Endodermal cell (in vitro differentiated cells): Measurements from ENCODE around the gene ZNF548. TPM values are rescaled to one million over a fixed set of nuclear protein-coding genes. Genes with fewer than 3 reads are reported as not detected.
"Not testable (repeated sequence)": the region's sequence is repeated elsewhere in the genome, so short reads cannot be mapped to it uniquely, and the experiment has no call there.

Experiments
- DNase-seq: peaks from one replicate; pipeline ENCODE4 v3.0.0-alpha.2; 2017
- H3K27ac ChIP-seq: 2 replicates; pipeline ENCODE4 v1.5.1; 2013; ENCODE audit warnings: mild to moderate bottlenecking, low read depth, low read length, moderate library complexity
- H3K27me3 ChIP-seq: 2 replicates; pipeline ENCODE4 v1.6.1; 2013; ENCODE audit warnings: mild to moderate bottlenecking, low read length, moderate library complexity; ENCODE audit not compliant: insufficient read depth, control insufficient read depth, poor library complexity, severe bottlenecking
- H3K36me3 ChIP-seq: 2 replicates; pipeline ENCODE4 v1.7.0; 2013; ENCODE audit warnings: mild to moderate bottlenecking, low read length, moderate library complexity; ENCODE audit not compliant: control insufficient read depth, insufficient read depth
- H3K4me1 ChIP-seq: one replicate; pipeline ENCODE4 v1.7.0; 2013; ENCODE audit warnings: low read length; ENCODE audit not compliant: control insufficient read depth, insufficient read depth
- H3K4me3 ChIP-seq: 2 replicates; pipeline ENCODE4 v1.5.1; 2013; ENCODE audit warnings: mild to moderate bottlenecking, low read length, moderate library complexity
- H3K9ac ChIP-seq: 2 replicates; pipeline ENCODE4 v1.6.1; 2013; ENCODE audit warnings: mild to moderate bottlenecking, low read length, moderate library complexity; ENCODE audit not compliant: poor library complexity, severe bottlenecking; ENCODE audit errors: extremely low read depth
- H3K9me3 ChIP-seq: 2 replicates; pipeline ENCODE4 v1.6.1; 2013; ENCODE audit warnings: mild to moderate bottlenecking, low read length, moderate library complexity; ENCODE audit not compliant: control insufficient read depth
- H3K27ac Mint-ChIP-seq: 2 replicates; pipeline ENCODE4 v1.8.0; 2020; ENCODE audit warnings: mixed read lengths
- H3K27me3 Mint-ChIP-seq: 2 replicates; pipeline ENCODE4 v1.8.0; 2021; ENCODE audit warnings: mild to moderate bottlenecking, mixed read lengths; ENCODE audit not compliant: insufficient read depth
- H3K36me3 Mint-ChIP-seq: 2 replicates; pipeline ENCODE4 v1.8.0; 2020; ENCODE audit warnings: low read depth, mixed read lengths
- H3K4me1 Mint-ChIP-seq: 2 replicates; pipeline ENCODE4 v1.8.0; 2020; ENCODE audit warnings: mixed read lengths
- H3K4me3 Mint-ChIP-seq: 2 replicates; pipeline ENCODE4 v1.8.0; 2020; ENCODE audit warnings: mild to moderate bottlenecking, moderate library complexity, mixed read lengths
- H3K9me3 Mint-ChIP-seq: 2 replicates; pipeline ENCODE4 v1.8.0; 2020; ENCODE audit warnings: mild to moderate bottlenecking, mixed read lengths
- CTCF ChIP-seq: fragments of 200-600 bp; sonication (generic); conservative IDR thresholded peaks from 2 replicates; pipeline ENCODE4 v1.5.0; 2021; ENCODE audit warnings: antibody characterized with exemption, mild to moderate bottlenecking
- WGBS, 2 experiments: methylation state at CpG; one replicate each; pipeline versions ENCODE4 v1.1.5 to v1.1.7; 2013; ENCODE audit warnings: missing lambda C conversion rate in 2 of 2, mixed read lengths in 1 of 2; ENCODE audit not compliant: insufficient coverage in 1 of 2, insufficient read length in 1 of 2; 5-methylcytosine and 5-hydroxymethylcytosine counted together
- total RNA-seq, 2 donors: library from RNA; stranded (reverse); fragmentation: NEBNext Ultra II Directional in 1 of 2; extraction: Animal tissue kit (Norgen Biotek cat#: 25700) in 1 of 2; gene quantifications; 2 replicates in 1 of 2; 3 replicates in 1 of 2; pipeline ENCODE4 v1.2.1, GENCODE V29; 2021

Gene ZNF548
- total RNA-seq, 2 donors from 2014 or later, result 15.2 to 15.5 TPM

GRCh38 chr19:57374179-57374578 lies 15.5 kb upstream of the ZNF548 start:
- TF ChIP-seq CTCF, result no peak
- Histone ChIP-seq H3K27ac (no peak overlapping the region), H3K27me3 (no peaks in the 10 kb centered on the region), H3K9me3 (peaks cover 54% of the 10 kb centered on the region), H3K4me1 (no peaks in the 10 kb centered on the region), H3K9ac (no peak overlapping the region), H3K36me3 (peaks cover 51% of the 10 kb centered on the region), H3K4me3 (peak overlapping the region; percentile 23)
- no peak overlapping the region for H3K27ac Mint-ChIP-seq
- H3K9me3 Mint-ChIP-seq, result peaks cover 68% of the 10 kb centered on the region
- H3K4me3 Mint-ChIP-seq, result no peak overlapping the region
- H3K27me3 Mint-ChIP-seq, result no peaks in the 10 kb centered on the region
- no peak for DNase-seq
- WGBS, 2 experiments, result 91 to 93% methylated on average over 4 to 6 of the region's 6 CpGs
- H3K36me3 Mint-ChIP-seq, result peaks cover 92% of the 10 kb centered on the region
- H3K4me1 Mint-ChIP-seq, result no peaks in the 10 kb centered on the region

- not testable (repeated sequence) for H3K4me1 Mint-ChIP-seq, DNase-seq, H3K4me3 Mint-ChIP-seq, H3K9ac ChIP-seq, H3K4me1 ChIP-seq, H3K27ac Mint-ChIP-seq, H3K27me3 ChIP-seq, H3K27ac ChIP-seq, H3K27me3 Mint-ChIP-seq
- Mint-ChIP-seq H3K36me3 (peaks cover 93% of the 10 kb centered on the region), H3K9me3 (peaks cover 73% of the 10 kb centered on the region)
- WGBS, 2 experiments, result 95 to 100% methylated on average over 1 to 2 of the region's 2 CpGs
- Histone ChIP-seq H3K9me3 (peaks cover 54% of the 10 kb centered on the region), H3K36me3 (peaks cover 51% of the 10 kb centered on the region), H3K4me3 (peak overlapping the region; percentile 23)
Observed at GRCh38 chr19:57374647-57375046, 15.0 kb upstream of the ZNF548 start.

GRCh38 chr19:57376151-57376550 lies 13.5 kb upstream of the ZNF548 start:
- Histone ChIP-seq H3K4me1 (no peaks in the 10 kb centered on the region), H3K27me3 (no peaks in the 10 kb centered on the region), H3K36me3 (peaks cover 51% of the 10 kb centered on the region), H3K27ac (no peak overlapping the region), H3K9ac (no peak overlapping the region), H3K4me3 (no peak overlapping the region), H3K9me3 (peaks cover 54% of the 10 kb centered on the region)
- no peaks in the 10 kb centered on the region for H3K27me3 Mint-ChIP-seq
- peaks cover 79% of the 10 kb centered on the region for H3K9me3 Mint-ChIP-seq
- 88 to 91% methylated on average over 5 of the region's 6 CpGs for WGBS, 2 experiments
- H3K36me3 Mint-ChIP-seq, result peaks cover 84% of the 10 kb centered on the region
- no peaks in the 10 kb centered on the region for H3K4me1 Mint-ChIP-seq
- no peak for TF ChIP-seq CTCF
- no peak for DNase-seq
- no peak overlapping the region for H3K27ac Mint-ChIP-seq
- H3K4me3 Mint-ChIP-seq, result no peak overlapping the region

GRCh38 chr19:57377498-57378146 lies 12.0 kb upstream of the ZNF548 start:
- WGBS, 2 experiments, result 91 to 100% methylated on average over 1 to 2 of the region's 3 CpGs
- H3K27me3 Mint-ChIP-seq, result peaks cover 2% of the 10 kb centered on the region
- no peak overlapping the region for H3K4me3 ChIP-seq
- no peaks in the 10 kb centered on the region for H3K4me1 ChIP-seq
- peaks cover 48% of the 10 kb centered on the region for H3K9me3 ChIP-seq
- H3K9me3 Mint-ChIP-seq, result peaks cover 76% of the 10 kb centered on the region
- no peaks in the 10 kb centered on the region for H3K27me3 ChIP-seq
- peaks cover 70% of the 10 kb centered on the region for H3K36me3 Mint-ChIP-seq
- H3K27ac ChIP-seq, result no peak overlapping the region
- no peak overlapping the region for H3K4me3 Mint-ChIP-seq
- no peaks in the 10 kb centered on the region for H3K4me1 Mint-ChIP-seq
- no peak overlapping the region for H3K27ac Mint-ChIP-seq
- no peak overlapping the region for H3K9ac ChIP-seq
- H3K36me3 ChIP-seq, result peaks cover 43% of the 10 kb centered on the region
- TF ChIP-seq CTCF, result no peak
- DNase-seq, result no peak
